Neural cell (in vitro differentiated cells): Measurements from ENCODE around the gene ITM2C. TPM values are rescaled to one million over a fixed set of nuclear protein-coding genes. Genes with fewer than 3 reads are reported as not detected.

Experiments used
- H2AFZ ChIP-seq: fragments of 200-600, 300-800 bp; sonication (generic), shearing (Covaris generic); 2 replicates; pipeline ENCODE4 v1.6.0; 2014; ENCODE audit warnings: low read depth, mild to moderate bottlenecking, antibody characterized with exemption, low read length, moderate library complexity
- H3F3A ChIP-seq: fragments of 200-600 bp; shearing (Covaris generic); 2 replicates; pipeline ENCODE4 v1.6.1; 2016; ENCODE audit warnings: mild to moderate bottlenecking, moderate library complexity, mixed read lengths, antibody characterized with exemption, low read length; ENCODE audit not compliant: insufficient read depth, poor library complexity, severe bottlenecking
- H3K27ac ChIP-seq: fragments of 200-600, 300-800 bp; sonication (generic), shearing (Covaris generic); 2 replicates; pipeline ENCODE4 v1.5.1; 2014; ENCODE audit warnings: mild to moderate bottlenecking, low read length, moderate library complexity
- H3K27me3 ChIP-seq: fragments of 300-800, 200-600 bp; sonication (generic), shearing (Covaris generic); 2 replicates; pipeline ENCODE4 v1.6.0; 2014; ENCODE audit warnings: mild to moderate bottlenecking, low read depth, low read length, moderate library complexity; ENCODE audit not compliant: insufficient read depth
- H3K36me3 ChIP-seq: fragments of 300-800, 200-600 bp; sonication (generic), shearing (Covaris generic); 2 replicates; pipeline ENCODE4 v1.5.1; 2014; ENCODE audit warnings: mild to moderate bottlenecking, antibody characterized with exemption, low read length, moderate library complexity; ENCODE audit not compliant: insufficient read depth
- H3K4me2 ChIP-seq: fragments of 300-800, 200-600 bp; sonication (generic), shearing (Covaris generic); 2 replicates; pipeline ENCODE4 v1.6.0; 2014; ENCODE audit warnings: mild to moderate bottlenecking, low read length
- H3K4me3 ChIP-seq: fragments of 300-800, 200-600 bp; sonication (generic), shearing (Covaris generic); 2 replicates; pipeline ENCODE4 v1.5.1; 2014; ENCODE audit warnings: mild to moderate bottlenecking, low read length, moderate library complexity
- H3K79me2 ChIP-seq: fragments of 200-600 bp; shearing (Covaris generic); replicated peaks from 2 replicates; pipeline ENCODE4 v1.6.0; 2014; ENCODE audit warnings: mild to moderate bottlenecking, low read length, moderate library complexity; ENCODE audit not compliant: insufficient read depth
- H3K9ac ChIP-seq: fragments of 300-800, 200-600 bp; sonication (generic), shearing (Covaris generic); 2 replicates; pipeline ENCODE4 v1.6.1; 2016; ENCODE audit warnings: mild to moderate bottlenecking, low read length, mixed read lengths
- H3K9me2 ChIP-seq: fragments of 200-600 bp; shearing (Covaris generic); 2 replicates; pipeline ENCODE4 v1.6.1; 2016; ENCODE audit warnings: mild to moderate bottlenecking, low read length, mixed read lengths; ENCODE audit not compliant: insufficient read depth
- H3K9me3 ChIP-seq: fragments of 200-600, 300-800 bp; sonication (generic), shearing (Covaris generic); 2 replicates; pipeline ENCODE4 v1.6.1; 2016; ENCODE audit warnings: mild to moderate bottlenecking, mixed run types, low read length, moderate library complexity, mixed read lengths
- H4K20me1 ChIP-seq: fragments of 200-600 bp; shearing (Covaris generic); 2 replicates; pipeline ENCODE4 v1.6.1; 2016; ENCODE audit warnings: mild to moderate bottlenecking, mixed run types; ENCODE audit not compliant: insufficient read depth
- EP300 ChIP-seq: fragments of 450-650 bp; conservative IDR thresholded peaks from 2 replicates; pipeline ENCODE4 v1.6.1; 2014; ENCODE audit warnings: antibody characterized with exemption, mild to moderate bottlenecking, moderate library complexity; ENCODE audit not compliant: poor library complexity, severe bottlenecking
- EZH2 ChIP-seq: fragments of 200-600, 300-800 bp; shearing (Covaris generic), sonication (generic); IDR thresholded peaks from 2 replicates; pipeline ENCODE4 v1.6.1; 2014; ENCODE audit warnings: antibody characterized with exemption, low read length, borderline replicate concordance, mild to moderate bottlenecking; ENCODE audit not compliant: insufficient read depth, poor library complexity, severe bottlenecking
- MXI1 ChIP-seq: fragments of 450-650 bp; conservative IDR thresholded peaks from 2 replicates; pipeline ENCODE4 v1.6.1; 2014; ENCODE audit warnings: antibody characterized with exemption, mild to moderate bottlenecking; ENCODE audit not compliant: poor library complexity, severe bottlenecking
- POLR2AphosphoS5 ChIP-seq: IDR thresholded peaks from 2 replicates; pipeline ENCODE4 v1.6.1; 2012
- RAD21 ChIP-seq: fragments of 450-650 bp; conservative IDR thresholded peaks from 2 replicates; pipeline ENCODE4 v1.6.1; 2014; ENCODE audit warnings: antibody characterized with exemption, mild to moderate bottlenecking, moderate library complexity
- SMC3 ChIP-seq: fragments of 450-650 bp; conservative IDR thresholded peaks from 2 replicates; pipeline ENCODE4 v1.6.1; 2014; ENCODE audit warnings: antibody characterized with exemption, mild to moderate bottlenecking, moderate library complexity; ENCODE audit not compliant: poor library complexity
- TAF1 ChIP-seq: IDR thresholded peaks from 2 replicates; pipeline ENCODE4 v1.6.1; 2012; ENCODE audit warnings: low read depth
- polyA minus RNA-seq: library from RNA; depleted of rRNA, polyadenylated mRNA; stranded (reverse); fragments of >200 nt; gene quantifications from 2 replicates; pipeline ENCODE4 v1.2.3, GENCODE V29; 2014
- polyA plus RNA-seq: library from polyadenylated mRNA; depleted of rRNA; stranded (reverse); fragments of >200 nt; gene quantifications from 2 replicates; pipeline ENCODE4 v1.2.3, GENCODE V29; 2014
- TF ChIP-seq, protein P1 (sequence below): fragments of 450-650 bp; IDR thresholded peaks from 2 replicates; pipeline ENCODE4 v1.5.1; 2014; ENCODE audit warnings: antibody characterized with exemption, mild to moderate bottlenecking, moderate library complexity; ENCODE audit not compliant: poor library complexity, severe bottlenecking
- TF ChIP-seq, protein P2 (sequence below): IDR thresholded peaks from 2 replicates; pipeline ENCODE4 v1.6.1; 2012; ENCODE audit warnings: borderline replicate concordance

ITM2C gene, protein sequence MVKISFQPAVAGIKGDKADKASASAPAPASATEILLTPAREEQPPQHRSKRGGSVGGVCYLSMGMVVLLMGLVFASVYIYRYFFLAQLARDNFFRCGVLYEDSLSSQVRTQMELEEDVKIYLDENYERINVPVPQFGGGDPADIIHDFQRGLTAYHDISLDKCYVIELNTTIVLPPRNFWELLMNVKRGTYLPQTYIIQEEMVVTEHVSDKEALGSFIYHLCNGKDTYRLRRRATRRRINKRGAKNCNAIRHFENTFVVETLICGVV
- polyA plus RNA-seq: 186 and 223 TPM in 2 replicates
- polyA minus RNA-seq: 120 and 122 TPM in 2 replicates

DNA sequence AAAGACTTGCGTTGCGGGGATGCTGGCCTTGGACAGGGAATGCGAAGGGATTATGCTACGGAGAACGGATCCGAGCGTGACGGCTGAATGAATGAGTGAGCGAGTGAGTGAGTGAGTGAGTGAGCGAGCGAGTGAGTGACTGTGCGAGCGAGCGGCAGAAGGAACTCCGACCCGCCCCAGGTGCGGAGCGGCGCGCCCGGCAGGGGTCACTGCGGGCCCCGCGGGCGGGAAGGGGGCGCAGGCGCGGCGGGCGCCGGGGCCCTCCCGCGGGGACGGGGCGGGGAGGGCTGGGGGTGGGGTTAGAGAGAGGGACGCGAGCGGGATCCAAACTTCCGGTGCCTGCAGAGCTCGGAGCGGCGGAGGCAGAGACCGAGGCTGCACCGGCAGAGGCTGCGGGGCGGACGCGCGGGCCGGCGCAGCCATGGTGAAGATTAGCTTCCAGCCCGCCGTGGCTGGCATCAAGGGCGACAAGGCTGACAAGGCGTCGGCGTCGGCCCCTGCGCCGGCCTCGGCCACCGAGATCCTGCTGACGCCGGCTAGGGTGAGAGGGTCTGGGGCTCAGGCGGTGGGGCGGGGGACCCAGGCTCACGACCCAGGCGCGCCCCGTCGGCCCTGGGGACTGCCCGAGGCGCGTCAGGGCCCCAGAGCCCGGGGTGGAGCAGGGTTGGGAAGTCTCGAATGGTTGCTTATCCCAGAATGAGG, at the start of gene ITM2C:
ITM2C (plus strand) TSS at position 338 of the 702 bp plus-strand sequence; CDS start at position 422, 84 bp downstream.
- H3K36me3 ChIP-seq: no peaks in the 10 kb centered on the region
- H3K9me3 ChIP-seq: no peaks in the 10 kb centered on the region
- peak within 1 kb of the TSS; percentile 94 for H3K9ac ChIP-seq
- H3K9me2 ChIP-seq: no peaks in the 10 kb centered on the region
- TF ChIP-seq, protein P1, sequence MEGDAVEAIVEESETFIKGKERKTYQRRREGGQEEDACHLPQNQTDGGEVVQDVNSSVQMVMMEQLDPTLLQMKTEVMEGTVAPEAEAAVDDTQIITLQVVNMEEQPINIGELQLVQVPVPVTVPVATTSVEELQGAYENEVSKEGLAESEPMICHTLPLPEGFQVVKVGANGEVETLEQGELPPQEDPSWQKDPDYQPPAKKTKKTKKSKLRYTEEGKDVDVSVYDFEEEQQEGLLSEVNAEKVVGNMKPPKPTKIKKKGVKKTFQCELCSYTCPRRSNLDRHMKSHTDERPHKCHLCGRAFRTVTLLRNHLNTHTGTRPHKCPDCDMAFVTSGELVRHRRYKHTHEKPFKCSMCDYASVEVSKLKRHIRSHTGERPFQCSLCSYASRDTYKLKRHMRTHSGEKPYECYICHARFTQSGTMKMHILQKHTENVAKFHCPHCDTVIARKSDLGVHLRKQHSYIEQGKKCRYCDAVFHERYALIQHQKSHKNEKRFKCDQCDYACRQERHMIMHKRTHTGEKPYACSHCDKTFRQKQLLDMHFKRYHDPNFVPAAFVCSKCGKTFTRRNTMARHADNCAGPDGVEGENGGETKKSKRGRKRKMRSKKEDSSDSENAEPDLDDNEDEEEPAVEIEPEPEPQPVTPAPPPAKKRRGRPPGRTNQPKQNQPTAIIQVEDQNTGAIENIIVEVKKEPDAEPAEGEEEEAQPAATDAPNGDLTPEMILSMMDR: peak; percentile 71
- TF ChIP-seq EZH2 (no peak), SMC3 (peak; percentile 76), POLR2AphosphoS5 (peak; percentile 95), TAF1 (peak; percentile 77), MXI1 (peak; percentile 44), RAD21 (peak; percentile 61), EP300 (peak; percentile 94)
- TF ChIP-seq, protein P2, sequence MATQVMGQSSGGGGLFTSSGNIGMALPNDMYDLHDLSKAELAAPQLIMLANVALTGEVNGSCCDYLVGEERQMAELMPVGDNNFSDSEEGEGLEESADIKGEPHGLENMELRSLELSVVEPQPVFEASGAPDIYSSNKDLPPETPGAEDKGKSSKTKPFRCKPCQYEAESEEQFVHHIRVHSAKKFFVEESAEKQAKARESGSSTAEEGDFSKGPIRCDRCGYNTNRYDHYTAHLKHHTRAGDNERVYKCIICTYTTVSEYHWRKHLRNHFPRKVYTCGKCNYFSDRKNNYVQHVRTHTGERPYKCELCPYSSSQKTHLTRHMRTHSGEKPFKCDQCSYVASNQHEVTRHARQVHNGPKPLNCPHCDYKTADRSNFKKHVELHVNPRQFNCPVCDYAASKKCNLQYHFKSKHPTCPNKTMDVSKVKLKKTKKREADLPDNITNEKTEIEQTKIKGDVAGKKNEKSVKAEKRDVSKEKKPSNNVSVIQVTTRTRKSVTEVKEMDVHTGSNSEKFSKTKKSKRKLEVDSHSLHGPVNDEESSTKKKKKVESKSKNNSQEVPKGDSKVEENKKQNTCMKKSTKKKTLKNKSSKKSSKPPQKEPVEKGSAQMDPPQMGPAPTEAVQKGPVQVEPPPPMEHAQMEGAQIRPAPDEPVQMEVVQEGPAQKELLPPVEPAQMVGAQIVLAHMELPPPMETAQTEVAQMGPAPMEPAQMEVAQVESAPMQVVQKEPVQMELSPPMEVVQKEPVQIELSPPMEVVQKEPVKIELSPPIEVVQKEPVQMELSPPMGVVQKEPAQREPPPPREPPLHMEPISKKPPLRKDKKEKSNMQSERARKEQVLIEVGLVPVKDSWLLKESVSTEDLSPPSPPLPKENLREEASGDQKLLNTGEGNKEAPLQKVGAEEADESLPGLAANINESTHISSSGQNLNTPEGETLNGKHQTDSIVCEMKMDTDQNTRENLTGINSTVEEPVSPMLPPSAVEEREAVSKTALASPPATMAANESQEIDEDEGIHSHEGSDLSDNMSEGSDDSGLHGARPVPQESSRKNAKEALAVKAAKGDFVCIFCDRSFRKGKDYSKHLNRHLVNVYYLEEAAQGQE: peak; percentile 98
- no peaks in the 10 kb centered on the region for H4K20me1 ChIP-seq
- H3F3A ChIP-seq: no peaks in the 10 kb centered on the region
- peak within 1 kb of the TSS; percentile 62 for H3K4me2 ChIP-seq
- peak within 1 kb of the TSS; percentile 98 for H3K4me3 ChIP-seq
- H3K27ac ChIP-seq: peak within 1 kb of the TSS; percentile 83
- H3K27me3 ChIP-seq: no peaks in the 10 kb centered on the region
- peak within 1 kb of the TSS; percentile 60 for H2AFZ ChIP-seq
- H3K79me2 ChIP-seq: peaks cover 42% of the 10 kb centered on the region

DNA sequence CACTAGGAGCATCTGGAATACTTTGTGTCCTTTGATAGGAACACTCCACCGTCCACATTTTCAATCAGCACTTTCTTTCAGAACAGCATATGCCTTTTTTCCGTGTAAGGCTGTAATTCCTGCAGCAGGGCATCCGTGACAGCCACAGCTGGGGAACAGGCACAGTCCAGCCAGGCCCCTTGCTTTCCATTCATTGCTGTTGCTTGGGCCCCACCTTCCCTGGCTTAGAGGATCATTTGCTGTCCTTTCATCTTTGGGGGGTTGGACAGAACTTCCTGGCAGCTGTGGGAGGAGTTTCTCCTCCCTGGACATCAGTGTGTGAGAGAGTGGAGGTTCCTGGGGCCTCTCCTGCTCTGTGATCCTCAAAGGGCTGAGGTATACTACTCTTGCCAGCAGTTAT, 49.7 kb upstream of the ITM2C start:
- Histone ChIP-seq H3K9me2 (no peaks in the 10 kb centered on the region), H3K27ac (no peak overlapping the region), H3F3A (no peaks in the 10 kb centered on the region), H3K4me2 (no peak overlapping the region), H3K27me3 (no peaks in the 10 kb centered on the region), H3K4me3 (no peak overlapping the region), H4K20me1 (no peaks in the 10 kb centered on the region), H3K9me3 (no peaks in the 10 kb centered on the region), H3K79me2 (no peaks in the 10 kb centered on the region), H3K9ac (no peak overlapping the region), H2AFZ (no peak overlapping the region), H3K36me3 (peaks cover 7% of the 10 kb centered on the region)
- TF ChIP-seq RAD21: no peak
- TF ChIP-seq EP300: no peak
- no peak for TF ChIP-seq SMC3
- no peak for TF ChIP-seq EZH2
- TF ChIP-seq, protein P1: no peak
- TF ChIP-seq, protein P2: no peak
- no peak for TF ChIP-seq POLR2AphosphoS5
- no peak for TF ChIP-seq TAF1
- no peak for TF ChIP-seq MXI1
